Natural killer cell (primary cell): ENCODE measurements around the gene KCNA1. TPM values are rescaled to one million over a fixed set of nuclear protein-coding genes. Genes with fewer than 3 reads are reported as not detected.
A peak's percentile ranks its signal among the peaks of the same experiment; 100 is the strongest.

ENCODE experiments used
- ATAC-seq, 3 donors: fragments of 150-1000 bp in 2 of 3; fragments of 200-7000 bp in 1 of 3; cut with Tn5 transposase; 1 replicate in 1 of 3; 2 replicates in 2 of 3; pipeline ENCODE4 v1.10.0; 2021; ENCODE audit warnings: mild to moderate bottlenecking in 2 of 3, moderate library complexity in 2 of 3
- DNase-seq, 2 donors: peaks; one replicate each; pipeline versions ENCODE4 v3.0.0 to v3.0.0-alpha.2; 2013 to 2021; ENCODE audit warnings: mixed read lengths in 1 of 2
- H3K27ac ChIP-seq: one replicate; pipeline ENCODE4 v1.5.1; 2013; ENCODE audit warnings: mild to moderate bottlenecking, low read length
- H3K27me3 ChIP-seq: one replicate; pipeline ENCODE4 v1.6.1; 2013; ENCODE audit warnings: low read length; ENCODE audit not compliant: control insufficient read depth, insufficient read depth
- H3K36me3 ChIP-seq: one replicate; pipeline ENCODE4 v1.6.1; 2013; ENCODE audit warnings: low read length; ENCODE audit not compliant: control insufficient read depth, insufficient read depth
- H3K4me1 ChIP-seq: one replicate; pipeline ENCODE4 v1.6.1; 2013; ENCODE audit warnings: low read length; ENCODE audit not compliant: control insufficient read depth, insufficient read depth
- H3K4me3 ChIP-seq: one replicate; pipeline ENCODE4 v1.5.1; 2013; ENCODE audit warnings: low read length
- H3K9me3 ChIP-seq: one replicate; pipeline ENCODE4 v1.6.1; 2013; ENCODE audit warnings: low read length; ENCODE audit not compliant: control insufficient read depth, insufficient read depth
- H3K27ac Mint-ChIP-seq, 2 donors: one replicate each; pipeline ENCODE4 v1.8.0; 2022; ENCODE audit warnings: mild to moderate bottlenecking in 2 of 2, mixed read lengths in 2 of 2, moderate library complexity in 1 of 2
- H3K27me3 Mint-ChIP-seq, 2 donors: one replicate each; pipeline ENCODE4 v1.8.0; 2022; ENCODE audit warnings: low read depth in 2 of 2, mixed read lengths in 2 of 2
- H3K36me3 Mint-ChIP-seq: one replicate; pipeline ENCODE4 v1.8.0; 2022; ENCODE audit warnings: mixed read lengths
- H3K4me1 Mint-ChIP-seq, 2 donors: one replicate each; pipeline ENCODE4 v1.8.0; 2022; ENCODE audit warnings: mixed read lengths in 2 of 2
- H3K4me3 Mint-ChIP-seq: one replicate; pipeline ENCODE4 v1.8.0; 2022; ENCODE audit warnings: mild to moderate bottlenecking, moderate library complexity, mixed read lengths
- H3K9me3 Mint-ChIP-seq, 2 donors: one replicate each; pipeline ENCODE4 v1.8.0; 2022; ENCODE audit warnings: mixed read lengths in 2 of 2
- whole genome bisulfite sequencing: methylation state at CpG from one replicate; pipeline ENCODE4 v1.1.7; 2013; ENCODE audit warnings: missing lambda C conversion rate; ENCODE audit not compliant: insufficient coverage; 5-methylcytosine and 5-hydroxymethylcytosine counted together
- intact Hi-C: fragments of 100-400 bp; cut with micrococcal nuclease; formaldehyde crosslinking; loops from one replicate; pipeline ENCODE4 v1.14.2; 2022
- total RNA-seq, 4 donors: library from RNA; stranded (reverse); fragments of 120-200 nt in 1 of 4; gene quantifications; one replicate each; pipeline versions ENCODE4 v1.2.3 to v1.2.4, GENCODE V29; 2013 to 2022
- TF ChIP-seq, protein P1 (sequence below): fragments of 200-600 bp; IDR thresholded peaks from one replicate; pipeline ENCODE4 v1.8.0; 2022; ENCODE audit warnings: antibody characterized with exemption

Gene KCNA1
- not detected for total RNA-seq
- total RNA-seq (2013) = under 0.01 TPM

DNA sequence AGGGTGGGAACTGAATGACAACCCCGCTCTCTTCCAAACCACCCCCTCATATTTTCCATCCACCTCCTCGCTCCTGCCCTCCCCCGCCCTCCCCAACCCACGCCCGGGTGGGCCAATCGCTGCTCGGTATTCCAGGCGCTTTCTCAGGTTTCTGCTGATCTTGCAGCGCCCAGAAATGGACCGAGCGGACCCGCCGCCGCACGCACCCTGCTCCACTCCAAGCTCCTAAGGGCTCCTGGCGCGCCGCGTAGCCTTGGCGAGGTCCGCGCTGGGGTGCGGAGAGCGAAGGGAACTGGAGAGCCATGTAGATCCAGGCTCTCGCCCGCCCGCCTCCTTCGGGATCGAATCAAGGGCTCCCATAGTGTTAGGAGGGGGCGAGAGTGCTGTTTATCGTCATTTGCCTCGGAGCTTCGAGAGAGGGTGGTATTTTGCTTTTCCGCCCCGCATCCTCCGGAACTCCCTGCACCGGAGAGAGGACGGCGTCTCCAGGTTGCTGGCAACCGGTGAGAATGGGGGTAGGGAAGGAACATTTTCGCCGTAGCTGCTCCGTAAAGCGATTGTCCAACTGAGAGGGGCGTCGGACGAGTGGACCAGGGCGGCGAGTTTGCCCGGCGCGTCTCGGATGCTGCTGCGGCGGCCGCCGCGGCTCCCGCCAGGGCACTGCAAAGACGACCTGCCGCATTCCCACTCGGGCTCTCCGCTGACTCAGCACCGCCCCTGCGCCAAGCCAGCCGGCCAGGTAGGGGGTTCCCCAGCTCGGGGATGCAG is at the start of gene KCNA1:
Gene KCNA1 (plus strand): TSS at position 172 of the 768 bp plus-strand sequence. CDS start 1,474 bp downstream, outside the sequence.
- no peaks in the 10 kb centered on the region for H3K36me3 ChIP-seq
- Mint-ChIP-seq H3K4me1 (peaks cover 0 to 10% of the 10 kb centered on the region in 2 donors), H3K9me3 (no peaks in the 10 kb centered on the region), H3K36me3 (no peaks in the 10 kb centered on the region), H3K4me3 (peak within 1 kb of the TSS; percentile 84), H3K27me3 (peaks cover 19 to 29% of the 10 kb centered on the region in 2 donors), H3K27ac (no peak within 1 kb of the TSS)
- no peak for ATAC-seq
- H3K4me1 ChIP-seq = peaks cover 18% of the 10 kb centered on the region
- DNase-seq = no peak
- intact Hi-C loops = no loop called here
- peaks cover 51% of the 10 kb centered on the region for H3K27me3 ChIP-seq
- peak within 1 kb of the TSS; percentile 14 for H3K4me3 ChIP-seq
- WGBS = under 1% methylated on average over 67 of the region's 67 CpGs
- no peaks in the 10 kb centered on the region for H3K9me3 ChIP-seq
- no peak within 1 kb of the TSS for H3K27ac ChIP-seq
- TF ChIP-seq, protein P1, sequence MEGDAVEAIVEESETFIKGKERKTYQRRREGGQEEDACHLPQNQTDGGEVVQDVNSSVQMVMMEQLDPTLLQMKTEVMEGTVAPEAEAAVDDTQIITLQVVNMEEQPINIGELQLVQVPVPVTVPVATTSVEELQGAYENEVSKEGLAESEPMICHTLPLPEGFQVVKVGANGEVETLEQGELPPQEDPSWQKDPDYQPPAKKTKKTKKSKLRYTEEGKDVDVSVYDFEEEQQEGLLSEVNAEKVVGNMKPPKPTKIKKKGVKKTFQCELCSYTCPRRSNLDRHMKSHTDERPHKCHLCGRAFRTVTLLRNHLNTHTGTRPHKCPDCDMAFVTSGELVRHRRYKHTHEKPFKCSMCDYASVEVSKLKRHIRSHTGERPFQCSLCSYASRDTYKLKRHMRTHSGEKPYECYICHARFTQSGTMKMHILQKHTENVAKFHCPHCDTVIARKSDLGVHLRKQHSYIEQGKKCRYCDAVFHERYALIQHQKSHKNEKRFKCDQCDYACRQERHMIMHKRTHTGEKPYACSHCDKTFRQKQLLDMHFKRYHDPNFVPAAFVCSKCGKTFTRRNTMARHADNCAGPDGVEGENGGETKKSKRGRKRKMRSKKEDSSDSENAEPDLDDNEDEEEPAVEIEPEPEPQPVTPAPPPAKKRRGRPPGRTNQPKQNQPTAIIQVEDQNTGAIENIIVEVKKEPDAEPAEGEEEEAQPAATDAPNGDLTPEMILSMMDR = no peak

DNA sequence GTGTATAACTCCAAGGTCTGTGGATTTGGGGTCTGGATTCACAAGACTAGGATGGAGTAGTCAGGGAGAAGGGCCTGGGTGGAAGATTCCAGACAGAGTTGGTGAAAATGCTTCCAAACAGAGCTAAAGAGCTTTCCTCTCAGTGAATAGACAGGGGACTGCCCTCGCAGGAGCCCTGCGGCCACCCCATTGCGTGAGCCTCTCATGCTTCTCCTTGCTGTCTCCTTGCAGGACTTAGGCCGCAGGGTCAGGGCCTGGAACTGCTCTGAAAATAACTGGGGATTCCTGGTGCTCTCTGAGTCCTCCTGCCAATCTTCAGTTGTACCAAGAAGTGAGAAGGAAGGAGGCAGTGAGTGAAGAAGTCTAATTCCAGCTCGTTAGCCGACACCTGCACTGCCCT is 49.0 kb upstream of the KCNA1 start:
- no peaks in the 10 kb centered on the region for H3K36me3 Mint-ChIP-seq
- ATAC-seq = no peak
- Histone ChIP-seq H3K9me3 (no peaks in the 10 kb centered on the region), H3K36me3 (no peaks in the 10 kb centered on the region), H3K4me3 (no peak overlapping the region), H3K4me1 (peaks cover 10% of the 10 kb centered on the region), H3K27ac (no peak overlapping the region), H3K27me3 (peaks cover 6% of the 10 kb centered on the region)
- DNase-seq = no peak
- H3K4me3 Mint-ChIP-seq = no peak overlapping the region
- peaks cover 16 to 19% of the 10 kb centered on the region in 2 donors for H3K4me1 Mint-ChIP-seq
- WGBS = 92% methylated on average over 6 of the region's 6 CpGs
- H3K9me3 Mint-ChIP-seq = no peaks in the 10 kb centered on the region
- no peak overlapping the region for H3K27ac Mint-ChIP-seq
- intact Hi-C loops = no loop called here
- TF ChIP-seq, protein P1 = no peak
- peaks cover 17 to 22% of the 10 kb centered on the region in 2 donors for H3K27me3 Mint-ChIP-seq

DNA sequence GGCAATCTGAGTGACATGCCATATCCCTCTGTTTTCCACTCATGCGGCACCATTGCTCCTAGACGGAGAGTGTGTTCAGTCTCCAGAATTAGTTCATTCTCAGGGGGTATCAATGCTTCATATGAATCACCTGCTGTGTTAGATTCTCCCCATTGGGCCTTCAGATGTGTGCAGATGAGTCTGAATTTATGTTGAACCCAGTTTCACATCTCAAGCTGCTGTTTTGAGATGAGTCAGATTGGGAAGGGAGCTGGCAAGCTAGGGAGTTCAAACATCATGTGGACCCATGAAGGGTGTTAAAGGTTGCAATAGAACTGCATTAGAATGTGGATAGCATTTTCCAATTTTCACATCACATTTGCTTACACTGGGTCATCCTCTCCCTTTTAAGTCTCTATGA is 46.9 kb upstream of the KCNA1 start:
- Mint-ChIP-seq H3K36me3 (no peaks in the 10 kb centered on the region), H3K27me3 (peaks cover 18 to 24% of the 10 kb centered on the region in 2 donors), H3K4me3 (no peak overlapping the region), H3K9me3 (no peaks in the 10 kb centered on the region), H3K4me1 (peaks cover 5 to 13% of the 10 kb centered on the region in 2 donors), H3K27ac (no peak overlapping the region)
- DNase-seq (no peak), ATAC-seq (no peak)
- H3K9me3 ChIP-seq = no peaks in the 10 kb centered on the region
- peaks cover 4% of the 10 kb centered on the region for H3K27me3 ChIP-seq
- intact Hi-C loops = no loop called here
- H3K4me1 ChIP-seq = peaks cover 5% of the 10 kb centered on the region
- no peaks in the 10 kb centered on the region for H3K36me3 ChIP-seq
- WGBS = 86% methylated on average over 2 of the region's 2 CpGs
- TF ChIP-seq, protein P1 = no peak
- no peak overlapping the region for H3K27ac ChIP-seq
- no peak overlapping the region for H3K4me3 ChIP-seq
